Measurements from ENCODE around the gene CCDC97. TPM values are rescaled to one million over a fixed set of nuclear protein-coding genes. Genes with fewer than 3 reads are reported as not detected.

Gene CCDC97
- polyA plus RNA-seq, 6 donors from 2014 or later = 19.8 to 37.2 (median 31.7) TPM

GRCh38 chr19:41325947-41326706 is 16.2 kb downstream of the CCDC97 start:
- ATAC-seq (ENCODE audit: low read depth in 2 of 2) = peak; percentile 54 to 56
- Mint-ChIP-seq H3K4me3 (peak overlapping the region; percentile 64 to 91 (median 88)), H3K27me3 (no peaks in the 10 kb centered on the region), H3K9me3 (no peaks in the 10 kb centered on the region), H3K27ac (peak overlapping the region; percentile 93 to 98 (median 98)), H3K36me3 (peaks cover 0 to 11% of the 10 kb centered on the region in 2 donors), H3K4me1 (peaks cover 67 to 77% (median 72%) of the 10 kb centered on the region in 3 donors)
- DNase-seq = peak; percentile 80

GRCh38 chr19:41327076-41327575 is 17.2 kb downstream of the CCDC97 start:
- Mint-ChIP-seq H3K27ac (peak overlapping the region; percentile 93 to 98 (median 98)), H3K9me3 (no peaks in the 10 kb centered on the region), H3K4me3 (peak overlapping the region; percentile 64 to 91 (median 88)), H3K27me3 (no peaks in the 10 kb centered on the region), H3K36me3 (peaks cover 5 to 21% of the 10 kb centered on the region in 2 donors), H3K4me1 (peaks cover 72 to 86% (median 77%) of the 10 kb centered on the region in 3 donors)
- DNase-seq (no peak), ATAC-seq (ENCODE audit: low read depth in 2 of 2) (no peak)

GRCh38 chr19:41327576-41328156 is 17.7 kb downstream of the CCDC97 start:
- Mint-ChIP-seq H3K36me3 (peaks cover 5 to 24% of the 10 kb centered on the region in 2 donors), H3K27me3 (no peaks in the 10 kb centered on the region), H3K27ac (peak overlapping the region; percentile 96 to 100 (median 98))

GRCh38 chr19:41328157-41328841 is 18.3 kb downstream of the CCDC97 start:
- no peaks in the 10 kb centered on the region for H3K27me3 Mint-ChIP-seq
- no peaks in the 10 kb centered on the region for H3K9me3 Mint-ChIP-seq
- peak; percentile 2 for ATAC-seq (ENCODE audit: low read depth in 2 of 2)
- H3K27ac Mint-ChIP-seq = peak overlapping the region; percentile 96 to 100 (median 98)
- H3K36me3 Mint-ChIP-seq = peaks cover 5 to 28% of the 10 kb centered on the region in 2 donors
- H3K4me3 Mint-ChIP-seq = peak overlapping the region; percentile 77 to 91 (median 84)
- DNase-seq = no peak
- H3K4me1 Mint-ChIP-seq = peaks cover 65 to 76% (median 75%) of the 10 kb centered on the region in 3 donors

More at GRCh38 chr19:41327576-41328156, 17.7 kb downstream of the CCDC97 start:
- DNase-seq (peak; percentile 88), ATAC-seq (ENCODE audit: low read depth in 2 of 2) (peak; percentile 53 to 59)
- peaks cover 69 to 82% (median 79%) of the 10 kb centered on the region in 3 donors for H3K4me1 Mint-ChIP-seq
- H3K9me3 Mint-ChIP-seq = no peaks in the 10 kb centered on the region
- H3K4me3 Mint-ChIP-seq = peak overlapping the region; percentile 78 to 91 (median 86)

- Mint-ChIP-seq H3K9me3 (no peaks in the 10 kb centered on the region), H3K4me1 (peaks cover 67 to 72% (median 72%) of the 10 kb centered on the region in 3 donors), H3K27me3 (no peaks in the 10 kb centered on the region), H3K27ac (peak overlapping the region; percentile 96 to 100 (median 98)), H3K4me3 (peak overlapping the region; percentile 77 to 91 (median 84)), H3K36me3 (peaks cover 5 to 28% of the 10 kb centered on the region in 2 donors)
- DNase-seq = peak; percentile 37
- no peak for ATAC-seq (ENCODE audit: low read depth in 2 of 2)
Measured at GRCh38 chr19:41328842-41329225, 18.9 kb downstream of the CCDC97 start.

GRCh38 chr19:41330481-41330880 is 20.5 kb downstream of the CCDC97 start:
- peak overlapping the region; percentile 40 to 84 (median 67) for H3K4me3 Mint-ChIP-seq
- no peaks in the 10 kb centered on the region for H3K9me3 Mint-ChIP-seq
- H3K4me1 Mint-ChIP-seq = peaks cover 63 to 67% (median 65%) of the 10 kb centered on the region in 3 donors
- ATAC-seq (ENCODE audit: low read depth in 2 of 2) (no peak), DNase-seq (no peak)
- no peaks in the 10 kb centered on the region for H3K27me3 Mint-ChIP-seq
- H3K27ac Mint-ChIP-seq = peak overlapping the region; percentile 42 to 98 (median 80)
- peaks cover 8 to 28% of the 10 kb centered on the region in 2 donors for H3K36me3 Mint-ChIP-seq

GRCh38 chr19:41330946-41331678 is 21.1 kb downstream of the CCDC97 start:
- Mint-ChIP-seq H3K27me3 (no peaks in the 10 kb centered on the region), H3K4me1 (peaks cover 62 to 68% (median 67%) of the 10 kb centered on the region in 3 donors), H3K9me3 (no peaks in the 10 kb centered on the region), H3K27ac (peak overlapping the region in 4 of 6 donors; percentile 56 to 98 (median 68)), H3K36me3 (peaks cover 8 to 28% of the 10 kb centered on the region in 2 donors), H3K4me3 (peak overlapping the region in 5 of 8 donors; percentile 0 to 86 (median 50))
- ATAC-seq (ENCODE audit: low read depth in 2 of 2) (no peak), DNase-seq (no peak)

GRCh38 chr19:41332000-41332399 is 22.0 kb downstream of the CCDC97 start:
- H3K4me1 Mint-ChIP-seq = peaks cover 53 to 64% (median 63%) of the 10 kb centered on the region in 3 donors
- H3K4me3 Mint-ChIP-seq = peak overlapping the region in 4 of 8 donors; percentile 12 to 44 (median 40)
- DNase-seq = no peak

GRCh38 chr19:41332468-41332867 is 22.5 kb downstream of the CCDC97 start:
- Mint-ChIP-seq H3K27me3 (no peaks in the 10 kb centered on the region), H3K4me1 (peaks cover 51 to 62% (median 60%) of the 10 kb centered on the region in 3 donors), H3K4me3 (peak overlapping the region in 3 of 8 donors; percentile 12 to 47 (median 44)), H3K27ac (peak overlapping the region in 3 of 6 donors; percentile 75 to 98 (median 76)), H3K9me3 (no peaks in the 10 kb centered on the region), H3K36me3 (peaks cover 10 to 30% of the 10 kb centered on the region in 2 donors)
- ATAC-seq (ENCODE audit: low read depth in 2 of 2) (no peak), DNase-seq (no peak)

More at GRCh38 chr19:41332000-41332399, 22.0 kb downstream of the CCDC97 start:
- Mint-ChIP-seq H3K27me3 (no peaks in the 10 kb centered on the region), H3K36me3 (peaks cover 8 to 28% of the 10 kb centered on the region in 2 donors), H3K27ac (peak overlapping the region in 4 of 6 donors; percentile 75 to 98 (median 76)), H3K9me3 (no peaks in the 10 kb centered on the region)
- ATAC-seq (ENCODE audit: low read depth in 2 of 2) = no peak

- DNase-seq = peak; percentile 53
- Mint-ChIP-seq H3K4me1 (peaks cover 39 to 55% (median 51%) of the 10 kb centered on the region in 3 donors), H3K27ac (peak overlapping the region; percentile 80 to 98 (median 87))
Measured at GRCh38 chr19:41334793-41335192, 24.8 kb downstream of the CCDC97 start.

GRCh38 chr19:41335467-41335866 is 25.5 kb downstream of the CCDC97 start:
- no peaks in the 10 kb centered on the region for H3K9me3 Mint-ChIP-seq
- H3K36me3 Mint-ChIP-seq = peaks cover 17 to 32% of the 10 kb centered on the region in 2 donors
- peak overlapping the region; percentile 66 to 98 (median 82) for H3K27ac Mint-ChIP-seq
- ATAC-seq (ENCODE audit: low read depth in 2 of 2) (no peak), DNase-seq (no peak)
- peaks cover 37 to 54% (median 50%) of the 10 kb centered on the region in 3 donors for H3K4me1 Mint-ChIP-seq
- H3K4me3 Mint-ChIP-seq = peak overlapping the region in 6 of 8 donors; percentile 29 to 76 (median 46)
- no peaks in the 10 kb centered on the region for H3K27me3 Mint-ChIP-seq

More at GRCh38 chr19:41334793-41335192, 24.8 kb downstream of the CCDC97 start:
- H3K4me3 Mint-ChIP-seq = peak overlapping the region; percentile 35 to 82 (median 58)
- peaks cover 16 to 36% of the 10 kb centered on the region in 2 donors for H3K36me3 Mint-ChIP-seq
- H3K27me3 Mint-ChIP-seq = no peaks in the 10 kb centered on the region
- peak; percentile 85 to 87 for ATAC-seq (ENCODE audit: low read depth in 2 of 2)
- no peaks in the 10 kb centered on the region for H3K9me3 Mint-ChIP-seq

- no peak for DNase-seq
- Mint-ChIP-seq H3K27ac (peak overlapping the region in 3 of 6 donors; percentile 7 to 65 (median 19)), H3K4me3 (no peak overlapping the region), H3K9me3 (no peaks in the 10 kb centered on the region), H3K36me3 (peaks cover 9 to 21% of the 10 kb centered on the region in 2 donors), H3K4me1 (peaks cover 35 to 63% (median 54%) of the 10 kb centered on the region in 3 donors), H3K27me3 (no peaks in the 10 kb centered on the region)
- ATAC-seq (ENCODE audit: low read depth in 2 of 2) = no peak
Measured at GRCh38 chr19:41339936-41340335, 30.0 kb downstream of the CCDC97 start.

Measured in naive B cell (primary cell).